Measurements from ENCODE around the gene IFI27L1. TPM values are rescaled to one million over a fixed set of nuclear protein-coding genes. Genes with fewer than 3 reads are reported as not detected.

IFI27L1 gene
- polyA plus RNA-seq, 3 donors: 11.0 to 23.1 (median 20.5) TPM

DNA sequence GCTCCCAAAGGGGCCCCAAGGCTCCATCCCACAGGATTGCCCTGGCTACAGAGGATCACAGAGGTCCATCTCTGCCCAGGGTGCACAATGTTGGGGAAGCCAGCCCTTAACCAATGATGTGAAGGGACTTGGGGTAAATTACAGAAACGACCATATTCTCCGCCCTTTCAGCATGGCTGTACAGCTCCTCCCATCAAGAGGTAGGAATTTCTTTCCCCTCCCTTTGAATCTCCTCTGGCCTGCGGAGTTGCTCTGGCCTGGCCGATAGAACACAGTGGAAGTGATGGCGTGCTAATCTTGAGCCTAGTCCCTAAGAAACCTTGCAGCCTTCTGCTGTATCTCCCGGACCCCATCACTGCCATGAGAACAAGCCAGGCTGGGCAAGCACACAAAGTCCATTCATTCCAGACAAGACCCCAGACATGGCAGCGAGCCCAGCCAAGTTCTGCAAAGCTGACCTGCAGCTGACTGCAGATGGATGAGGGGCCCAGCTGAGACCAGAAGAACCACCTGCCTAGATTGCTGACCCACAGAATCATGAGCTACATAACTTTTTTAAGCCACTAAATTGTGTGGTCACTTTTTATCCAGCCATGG lies 22.5 kb downstream of the IFI27L1 start:
- H3K27ac ChIP-seq (ENCODE audit: low read depth, low read length): no peak overlapping the region
- 67 to 82% (median 74%) methylated on average over 7 of the region's 7 CpGs for WGBS, 3 donors

DNA sequence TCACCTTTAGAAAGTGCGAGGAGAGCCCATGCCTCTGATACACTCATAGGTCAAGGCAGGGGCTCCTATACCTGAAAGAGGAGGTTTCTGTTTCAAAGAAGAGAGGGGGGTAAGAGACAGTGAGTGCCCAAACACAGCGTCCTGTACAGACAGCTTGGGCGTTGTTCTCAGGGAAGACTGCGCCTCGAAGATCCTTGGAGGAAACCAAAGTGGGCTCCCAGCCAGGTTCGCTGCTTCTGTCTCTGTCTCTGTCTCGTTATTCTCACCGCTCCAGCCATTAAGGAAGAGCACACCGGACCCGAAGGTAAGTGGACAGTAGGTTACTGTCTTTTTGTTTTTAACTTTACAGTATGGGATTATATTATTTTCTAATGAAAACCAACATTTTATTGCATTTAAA lies 23.6 kb downstream of the IFI27L1 start:
- WGBS, 3 donors: 68 to 90% (median 72%) methylated on average over 10 of the region's 10 CpGs
- H3K27ac ChIP-seq (ENCODE audit: low read depth, low read length): no peak overlapping the region

DNA sequence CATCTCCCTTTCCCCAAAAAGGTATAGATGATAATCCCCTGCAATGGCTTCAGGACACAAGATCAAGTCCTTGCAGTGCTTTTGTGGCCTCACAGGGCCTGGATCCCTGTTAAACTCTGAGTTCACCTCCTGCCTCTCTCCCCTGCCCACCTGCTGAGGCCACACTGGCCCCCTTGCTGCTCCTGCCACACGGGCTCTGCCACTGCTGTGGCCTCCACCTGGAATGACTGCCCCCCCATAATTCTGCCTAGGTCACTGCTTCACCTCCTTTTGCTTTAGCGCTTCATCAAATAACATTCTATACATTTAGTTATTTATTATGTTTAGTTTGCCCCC lies 28.8 kb downstream of the IFI27L1 start:
- H3K27ac ChIP-seq (ENCODE audit: low read depth, low read length): no peak overlapping the region

DNA sequence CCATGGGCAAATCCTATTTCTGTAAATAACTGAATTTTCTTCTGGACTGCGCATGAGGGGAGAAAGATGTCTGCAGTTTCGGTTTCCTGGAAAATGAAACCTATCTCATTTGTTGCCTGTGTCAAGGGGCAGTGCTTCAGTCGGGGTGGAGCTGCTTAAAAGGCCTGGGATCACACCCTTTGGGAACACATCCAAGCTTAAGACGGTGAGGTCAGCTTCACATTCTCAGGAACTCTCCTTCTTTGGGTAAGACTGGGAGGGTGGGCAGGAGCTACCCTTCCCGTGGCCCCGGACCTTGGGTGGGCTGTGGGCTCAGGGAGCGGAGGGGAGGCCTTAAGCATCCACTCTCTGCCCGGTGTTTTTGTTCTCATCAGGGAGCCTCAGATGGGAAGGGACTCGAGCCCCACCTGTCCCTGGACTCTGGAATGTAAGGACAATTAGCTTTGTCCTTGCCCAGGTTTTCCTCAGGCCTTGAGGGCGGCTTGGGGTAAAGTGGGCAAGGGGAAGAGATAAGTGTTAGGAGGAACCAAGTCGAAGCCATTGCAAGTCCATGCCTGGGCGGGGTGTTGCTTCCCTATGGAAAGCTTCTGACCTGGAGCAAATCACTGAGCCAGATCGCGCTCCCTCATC lies 29.6 kb downstream of the IFI27L1 start, which contains the start of gene IFI27:
Gene IFI27 (plus strand): TSS at position 185 of the 630 bp plus-strand sequence.
- WGBS, 3 donors: 51 to 71% (median 51%) methylated on average over 14 of the region's 14 CpGs
- H3K27ac ChIP-seq (ENCODE audit: low read depth, low read length): peak within 1 kb of the TSS; percentile 42

More for the DNA sequence above, 28.8 kb downstream of the IFI27L1 start:
- WGBS, 3 donors: 94 to 99% (median 96%) methylated on average over 2 of the region's 2 CpGs

DNA sequence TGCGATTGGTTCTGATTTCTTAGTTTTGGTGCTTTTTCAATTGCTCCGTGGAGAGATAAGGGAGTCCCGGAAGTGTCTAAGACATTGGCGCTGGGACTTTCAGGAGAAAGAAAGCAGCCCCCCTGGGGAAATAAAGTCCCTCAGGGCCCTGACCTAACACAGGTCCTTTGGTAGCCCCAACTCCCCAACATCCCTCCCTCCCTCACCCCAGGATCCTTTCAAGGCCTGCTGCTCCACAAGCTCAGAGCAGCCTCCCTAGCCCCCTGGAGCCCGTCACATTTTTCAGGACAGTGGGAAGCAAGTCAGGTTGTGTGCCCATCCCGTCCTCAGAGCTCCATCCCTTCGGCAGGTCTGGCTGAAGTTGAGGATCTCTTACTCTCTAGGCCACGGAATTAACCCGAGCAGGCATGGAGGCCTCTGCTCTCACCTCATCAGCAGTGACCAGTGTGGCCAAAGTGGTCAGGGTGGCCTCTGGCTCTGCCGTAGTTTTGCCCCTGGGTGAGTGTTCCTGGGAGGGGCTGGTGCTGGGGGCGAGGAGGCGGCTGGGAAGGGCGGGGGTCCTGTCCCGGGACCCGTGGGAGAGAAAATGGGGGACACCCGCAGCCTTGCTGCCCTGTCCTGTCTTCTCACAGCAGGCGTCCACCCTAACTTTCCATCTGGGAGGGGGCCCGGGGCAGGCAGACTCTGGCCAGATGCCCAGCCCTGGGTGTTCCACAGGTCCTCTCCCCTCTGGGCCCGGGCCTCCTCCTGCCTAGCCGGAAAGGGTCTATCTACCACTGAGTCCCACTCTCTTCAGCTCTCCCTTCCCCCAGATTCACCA lies 30.4 kb downstream of the IFI27L1 start:
- WGBS, 3 donors: 64 to 78% (median 67%) methylated on average over 20 of the region's 20 CpGs
- peak overlapping the region; percentile 42 for H3K27ac ChIP-seq (ENCODE audit: low read depth, low read length)

DNA sequence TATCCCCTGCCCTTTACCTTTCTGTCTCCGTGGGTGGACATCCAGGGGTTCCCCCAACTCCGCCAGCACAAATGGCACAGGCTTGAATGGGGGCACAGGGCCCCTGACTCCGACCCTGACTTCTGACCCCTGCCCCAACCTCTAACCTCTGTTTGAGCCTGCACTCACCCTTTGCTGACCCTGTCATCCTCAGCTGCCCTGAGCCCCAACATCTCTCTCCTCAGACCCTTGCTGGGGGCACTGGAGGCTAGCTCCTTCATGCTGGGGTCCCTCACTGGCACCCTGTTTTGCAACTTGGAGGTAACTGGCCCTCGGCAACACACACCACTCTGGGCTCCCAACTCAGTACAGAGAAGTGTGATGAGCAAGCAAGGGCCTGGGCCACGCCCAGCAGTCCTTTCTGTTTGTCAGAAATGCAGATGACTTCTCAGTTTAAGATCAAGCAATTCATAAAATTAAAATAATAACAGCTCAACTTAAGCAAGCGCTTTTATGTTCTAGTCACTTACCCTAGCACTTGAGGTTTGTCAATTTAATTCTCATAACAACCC lies 31.5 kb downstream of the IFI27L1 start:
- 75 to 85% (median 77%) methylated on average over 6 of the region's 6 CpGs for WGBS, 3 donors
- H3K27ac ChIP-seq (ENCODE audit: low read depth, low read length): no peak overlapping the region

DNA sequence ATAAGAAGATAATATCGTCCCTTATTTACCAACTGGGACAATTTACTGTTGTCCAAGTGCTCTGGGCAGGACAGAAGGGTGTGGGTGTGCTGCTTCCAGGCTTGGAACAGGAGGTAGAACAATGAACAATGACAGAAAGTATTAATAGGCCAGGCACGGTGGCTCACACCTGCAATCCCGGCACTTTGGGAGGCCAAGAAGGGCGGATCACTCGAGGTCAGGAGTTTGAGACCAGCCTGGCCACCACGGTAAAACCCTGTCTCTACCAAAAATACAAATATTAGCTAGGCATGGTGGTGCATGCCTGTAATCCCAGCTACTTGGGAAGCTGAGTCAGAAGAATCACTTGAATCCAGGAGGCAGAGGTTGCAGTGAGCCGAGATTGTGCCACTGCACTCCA lies 32.0 kb downstream of the IFI27L1 start:
- 72 to 83% (median 79%) methylated on average over 7 of the region's 7 CpGs for WGBS, 3 donors
- H3K27ac ChIP-seq (ENCODE audit: low read depth, low read length): no peak overlapping the region

DNA sequence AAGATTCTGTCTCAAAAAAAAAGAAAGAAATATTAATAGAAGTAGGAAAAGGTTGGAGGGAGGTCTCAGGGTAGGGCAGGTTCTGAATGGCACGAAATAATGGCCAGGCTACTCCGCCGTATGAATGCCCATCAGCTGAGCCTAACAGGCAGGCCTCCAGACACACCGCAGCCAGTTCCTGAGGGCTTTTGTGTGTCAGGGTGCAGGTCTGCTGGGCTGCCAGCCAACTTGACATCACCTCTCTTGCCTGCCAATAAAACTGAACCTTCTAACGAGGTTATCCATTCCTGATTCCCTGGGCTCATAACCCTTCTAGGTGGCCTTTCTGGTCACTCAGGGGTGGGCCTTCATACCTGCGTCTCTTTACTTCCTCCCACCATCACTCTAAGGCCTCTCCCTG lies 32.4 kb downstream of the IFI27L1 start:
- WGBS, 3 donors: 42 to 61% (median 60%) methylated on average over 6 of the region's 6 CpGs
- H3K27ac ChIP-seq (ENCODE audit: low read depth, low read length): no peak overlapping the region

DNA sequence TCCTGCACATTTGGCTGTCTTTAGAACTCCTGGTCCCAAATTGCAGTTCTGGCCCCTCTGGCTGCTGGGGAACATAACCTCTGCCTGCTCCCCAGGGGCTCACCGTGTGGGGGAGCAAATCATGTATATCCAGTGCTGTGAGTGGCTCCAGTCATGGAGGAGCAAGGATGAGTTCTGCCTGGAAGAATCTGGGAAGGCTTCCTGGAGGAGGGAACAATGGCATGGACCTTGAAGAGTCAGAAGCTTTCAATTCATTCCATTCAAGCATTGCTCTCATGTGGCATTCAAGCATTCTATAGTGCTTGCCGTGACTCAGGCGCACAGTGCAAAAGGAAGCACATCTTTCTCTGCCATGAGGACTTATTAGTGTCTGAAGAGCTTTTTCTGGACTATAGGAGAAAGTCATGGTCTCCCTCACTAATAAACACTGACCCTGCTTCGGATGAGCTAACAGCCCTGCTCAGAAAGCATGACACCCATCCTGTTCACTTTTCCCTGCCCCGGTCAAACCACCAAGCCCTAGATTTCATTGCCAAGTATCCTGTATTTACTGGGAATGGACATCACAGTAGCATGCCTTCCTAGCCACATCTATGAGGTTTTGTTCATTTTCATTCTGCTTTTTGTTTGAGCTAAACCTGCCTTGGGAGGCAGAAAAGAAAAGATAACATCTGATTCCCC lies 32.9 kb downstream of the IFI27L1 start:
- 67 to 76% (median 71%) methylated on average over 5 of the region's 5 CpGs for WGBS, 3 donors

DNA sequence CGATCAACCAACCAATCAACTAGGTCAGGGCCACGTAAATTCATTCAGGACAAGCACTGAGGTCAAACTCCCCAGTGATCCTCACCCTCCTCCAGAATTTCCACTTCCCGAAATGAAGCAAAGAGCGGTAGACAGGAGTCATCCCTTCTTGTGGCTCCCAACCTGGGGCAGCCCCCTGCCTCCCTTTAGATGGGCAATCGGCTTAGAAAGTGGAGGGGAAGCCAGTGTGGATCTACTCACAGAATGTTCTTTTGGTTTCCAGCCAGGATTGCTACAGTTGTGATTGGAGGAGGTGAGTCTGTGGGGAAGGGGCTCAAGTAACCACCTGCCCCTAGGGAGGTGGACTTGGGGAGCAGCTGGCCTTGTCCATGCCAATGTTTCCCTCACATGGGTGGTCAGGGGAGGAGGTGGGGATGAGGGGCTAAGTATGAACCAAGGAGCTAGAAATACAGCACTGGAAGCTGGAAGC lies 33.5 kb downstream of the IFI27L1 start:
- 66 to 84% (median 75%) methylated on average over 5 of the region's 5 CpGs for WGBS, 3 donors
- no peak overlapping the region for H3K27ac ChIP-seq (ENCODE audit: low read depth, low read length)

More for the DNA sequence above, 32.9 kb downstream of the IFI27L1 start:
- no peak overlapping the region for H3K27ac ChIP-seq (ENCODE audit: low read depth, low read length)

DNA sequence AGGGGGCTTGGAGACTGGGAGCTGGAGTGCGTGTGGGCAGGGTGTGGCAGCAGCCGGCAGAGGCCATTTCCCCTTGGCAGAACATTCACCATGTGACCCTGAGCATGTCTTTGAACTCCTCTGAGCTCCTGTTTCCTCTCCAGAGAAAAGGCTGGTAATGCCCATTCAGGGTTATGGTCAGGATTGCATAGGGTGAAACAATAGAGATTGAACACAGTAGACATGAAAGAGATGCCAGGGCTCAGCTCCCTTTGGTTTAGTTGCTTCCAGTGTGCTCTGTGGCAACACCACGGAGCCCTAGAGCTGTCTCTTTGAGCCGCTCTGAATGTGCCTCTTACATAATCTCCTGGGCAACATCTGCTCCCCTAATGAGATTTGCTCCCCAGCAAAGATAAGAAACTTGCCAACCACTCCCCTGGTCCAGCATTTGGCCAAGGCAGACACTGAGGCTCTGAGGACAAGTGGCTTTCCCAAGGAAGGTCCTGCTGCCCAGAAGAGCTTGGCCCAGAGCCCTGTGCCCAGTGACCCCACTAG lies 34.0 kb downstream of the IFI27L1 start:
- H3K27ac ChIP-seq (ENCODE audit: low read depth, low read length): no peak overlapping the region
- 16 to 24% (median 18%) methylated on average over 4 of the region's 4 CpGs for WGBS, 3 donors

DNA sequence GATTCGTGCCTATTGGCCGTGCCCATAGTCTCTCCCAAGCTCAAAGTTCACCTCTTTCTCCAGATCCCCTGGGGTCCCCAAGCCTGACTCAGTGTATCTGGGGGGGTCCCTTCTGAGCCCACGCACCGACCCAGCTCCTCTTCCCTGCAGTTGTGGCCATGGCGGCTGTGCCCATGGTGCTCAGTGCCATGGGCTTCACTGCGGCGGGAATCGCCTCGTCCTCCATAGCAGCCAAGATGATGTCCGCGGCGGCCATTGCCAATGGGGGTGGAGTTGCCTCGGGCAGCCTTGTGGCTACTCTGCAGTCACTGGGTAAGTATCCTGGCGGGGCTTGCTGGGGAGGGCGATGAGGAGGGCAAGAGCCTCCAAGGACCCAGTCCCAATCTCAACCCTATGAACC lies 34.5 kb downstream of the IFI27L1 start:
- WGBS, 3 donors: 86 to 94% (median 92%) methylated on average over 15 of the region's 15 CpGs
- no peak overlapping the region for H3K27ac ChIP-seq (ENCODE audit: low read depth, low read length)

DNA sequence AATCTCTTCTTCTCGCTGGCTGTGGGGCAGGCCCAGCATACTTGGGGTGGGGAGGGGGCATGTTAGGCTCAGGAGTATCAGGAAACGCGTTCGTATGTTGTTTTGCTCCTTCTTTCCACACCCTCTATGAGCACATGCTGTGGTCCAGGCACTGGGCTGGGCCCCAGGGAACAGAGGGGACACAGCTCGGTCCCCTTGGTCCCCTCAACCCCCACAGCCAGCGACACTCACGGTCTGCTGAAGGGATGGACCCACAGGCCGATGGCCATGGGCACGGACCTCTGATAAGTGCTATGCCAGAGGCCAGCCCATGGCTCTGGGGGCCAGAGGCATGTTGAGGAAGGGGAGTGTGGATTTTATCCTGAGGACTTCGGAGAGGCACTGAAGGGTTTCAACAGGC lies 35.6 kb downstream of the IFI27L1 start:
- 84 to 89% (median 86%) methylated on average over 10 of the region's 10 CpGs for WGBS, 3 donors
- H3K27ac ChIP-seq (ENCODE audit: low read depth, low read length): no peak overlapping the region

DNA sequence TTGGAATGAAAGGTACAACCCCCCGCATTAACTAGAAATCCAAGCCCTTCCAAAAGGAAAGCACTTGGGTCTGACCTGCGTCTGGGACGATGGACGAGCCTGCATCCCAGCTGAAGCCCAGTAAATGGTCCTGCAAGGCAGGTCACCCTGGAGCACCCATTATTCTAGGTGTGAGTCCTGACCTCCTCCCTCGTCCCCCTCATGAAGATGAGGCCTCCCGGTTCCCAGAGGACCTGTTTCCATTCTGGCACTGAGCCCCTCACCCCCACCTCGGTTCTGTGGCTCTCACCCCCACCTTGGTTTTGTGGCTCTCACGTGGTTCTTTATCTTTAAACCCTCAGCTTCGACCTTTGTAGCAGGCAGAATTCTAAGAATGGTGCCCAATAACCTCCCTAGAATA lies 36.7 kb downstream of the IFI27L1 start:
- no peak overlapping the region for H3K27ac ChIP-seq (ENCODE audit: low read depth, low read length)
- WGBS, 3 donors: 73 to 81% (median 77%) methylated on average over 9 of the region's 9 CpGs

DNA sequence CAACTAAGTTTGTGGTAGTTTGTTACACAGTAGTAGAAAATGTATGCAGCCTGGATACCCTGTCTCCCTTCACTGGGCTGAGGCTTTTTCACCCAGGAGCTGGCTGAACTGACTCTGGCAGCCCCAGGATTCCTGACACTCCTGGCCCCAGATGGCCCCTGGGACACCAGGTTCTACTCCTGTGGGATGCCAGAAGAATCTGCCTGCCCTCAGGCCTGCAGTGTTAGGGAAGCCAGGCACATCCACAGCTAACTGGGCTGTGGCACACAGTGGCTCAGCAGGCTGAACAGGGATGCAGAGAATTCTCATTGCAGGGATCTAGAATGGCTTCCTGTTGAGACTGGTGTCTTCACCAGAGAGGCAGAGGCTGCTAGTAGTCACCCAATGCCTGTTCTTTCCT lies 38.0 kb downstream of the IFI27L1 start:
- no peak overlapping the region for H3K27ac ChIP-seq (ENCODE audit: low read depth, low read length)

DNA sequence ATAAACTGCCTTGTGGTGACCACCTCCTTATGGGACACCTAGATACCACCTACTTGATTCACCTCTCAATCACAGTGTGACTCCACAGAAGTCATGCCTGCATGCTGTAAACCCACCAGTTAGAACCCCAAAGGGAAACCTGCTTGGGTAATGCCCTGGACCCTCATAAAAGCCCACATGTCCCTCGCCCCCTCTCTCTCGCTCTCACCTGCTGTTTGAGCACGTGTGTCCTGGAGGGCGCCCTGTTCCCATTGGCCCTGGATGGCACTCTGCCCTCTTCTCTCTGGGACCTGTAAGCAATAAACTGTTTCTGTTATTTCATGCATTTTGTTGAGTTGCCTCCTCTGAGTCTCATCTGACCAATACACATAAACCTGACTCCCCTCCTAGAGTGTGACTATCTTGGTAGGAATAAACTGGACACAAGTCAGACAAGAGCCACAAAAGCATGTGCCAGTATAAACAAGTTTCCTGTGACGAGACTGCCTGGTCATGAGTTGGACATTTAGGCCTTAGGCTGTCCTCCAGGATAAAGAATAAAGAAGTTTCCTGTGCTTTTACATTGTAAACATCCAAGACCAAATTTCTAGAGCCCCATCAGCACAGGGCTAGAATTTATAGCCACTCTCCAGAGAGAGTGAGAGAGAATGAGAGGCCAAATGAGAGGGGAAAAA lies 39.7 kb downstream of the IFI27L1 start:
- H3K27ac ChIP-seq (ENCODE audit: low read depth, low read length): no peak overlapping the region
- WGBS, 3 donors: 83 to 91% (median 84%) methylated on average over 5 of the region's 5 CpGs

DNA sequence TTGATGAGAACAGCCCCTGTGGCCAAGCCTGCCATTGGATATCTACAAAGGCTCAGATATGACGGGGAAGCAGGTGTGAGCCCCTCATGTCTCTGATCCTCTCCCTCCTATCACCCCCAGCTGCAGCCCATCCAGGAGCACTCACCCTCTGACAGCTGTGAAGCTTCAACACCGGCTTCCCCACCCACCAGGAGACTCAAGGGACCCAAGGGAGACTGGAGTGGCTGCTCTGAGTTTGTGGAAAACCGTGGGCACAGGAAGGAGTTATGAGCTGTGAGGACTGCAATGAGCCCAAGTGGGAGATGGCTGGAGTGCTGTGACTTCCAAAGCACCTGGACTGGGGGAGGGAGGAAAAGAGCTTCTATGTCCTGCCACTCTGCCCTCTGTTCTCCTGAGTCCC lies 40.4 kb downstream of the IFI27L1 start:
- WGBS, 3 donors: 50 to 63% (median 58%) methylated on average over 3 of the region's 3 CpGs
- no peak overlapping the region for H3K27ac ChIP-seq (ENCODE audit: low read depth, low read length)

DNA sequence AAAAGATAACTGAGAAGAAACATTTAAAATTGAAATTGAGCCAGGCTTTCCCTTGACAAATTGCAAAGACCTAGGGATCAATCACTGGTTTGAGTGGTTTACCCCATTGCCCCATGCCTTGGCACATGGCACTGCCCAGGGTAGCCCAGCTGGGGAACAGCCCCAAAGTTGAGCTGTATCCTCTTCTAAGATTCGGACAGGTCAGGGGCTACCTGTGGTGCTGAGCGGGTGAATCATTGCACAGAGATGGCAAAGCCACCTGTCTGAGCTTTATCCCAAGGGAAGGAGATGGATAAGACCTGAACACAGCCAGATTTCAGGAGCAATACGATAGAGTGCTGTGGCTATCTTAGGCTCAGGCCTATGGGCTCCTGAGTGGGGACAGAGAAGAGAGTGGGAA lies 41.3 kb downstream of the IFI27L1 start:
- H3K27ac ChIP-seq (ENCODE audit: low read depth, low read length): no peak overlapping the region
- WGBS, 3 donors: 64 to 94% (median 70%) methylated on average over 3 of the region's 3 CpGs
